Thymus (tissue), 11 donors: ENCODE measurements around the gene PCDH9. TPM values are rescaled to one million over a fixed set of nuclear protein-coding genes. Genes with fewer than 3 reads are reported as not detected.

Experiments
- DNase-seq, 9 donors: peaks; one replicate each; pipeline ENCODE4 v3.0.0-alpha.2; 2013; ENCODE audit warnings: low spot score in 9 of 9, low read depth in 6 of 9, missing footprints in 1 of 9
- H3K27ac ChIP-seq, 2 donors: one replicate each; pipeline ENCODE4 v1.5.1; 2013; ENCODE audit warnings: control low read depth in 1 of 2, low read depth in 1 of 2, low read length in 1 of 2, mild to moderate bottlenecking in 1 of 2, moderate library complexity in 1 of 2
- H3K27me3 ChIP-seq, 2 donors: one replicate each; pipeline ENCODE4 v1.5.1; 2013; ENCODE audit warnings: low read length in 1 of 2; ENCODE audit not compliant: control insufficient read depth in 2 of 2, insufficient read depth in 1 of 2
- H3K36me3 ChIP-seq, 2 donors: one replicate each; pipeline ENCODE4 v1.5.1; 2013; ENCODE audit warnings: low read length in 1 of 2, mild to moderate bottlenecking in 1 of 2, moderate library complexity in 1 of 2; ENCODE audit not compliant: control insufficient read depth in 2 of 2, insufficient read depth in 2 of 2
- H3K4me1 ChIP-seq, 2 donors: one replicate each; pipeline ENCODE4 v1.5.1; 2013; ENCODE audit warnings: low read length in 2 of 2; ENCODE audit not compliant: control insufficient read depth in 2 of 2, insufficient read depth in 2 of 2
- H3K4me3 ChIP-seq, 2 donors: one replicate each; pipeline ENCODE4 v1.5.1; 2013; ENCODE audit warnings: low read length in 2 of 2, control low read depth in 1 of 2, mild to moderate bottlenecking in 1 of 2
- H3K9me3 ChIP-seq, 2 donors: one replicate each; pipeline ENCODE4 v1.5.1; 2013; ENCODE audit warnings: low read length in 1 of 2, mild to moderate bottlenecking in 1 of 2; ENCODE audit not compliant: control insufficient read depth in 2 of 2, insufficient read depth in 1 of 2
- WGBS: extraction: QIAGEN DNeasy Blood & Tissue Kit; methylation state at CpG from one replicate; pipeline ENCODE4 v1.1.7; 2013; 5-methylcytosine and 5-hydroxymethylcytosine counted together
- polyA plus RNA-seq: library from polyadenylated mRNA; stranded (reverse); fragments of 200-250 nt; gene quantifications from one replicate; pipeline ENCODE4 v1.2.3, GENCODE V29; 2013
- total RNA-seq: library from RNA; stranded (reverse); fragments of 120-200 nt; gene quantifications from one replicate; pipeline ENCODE4 v1.2.4, GENCODE V29; 2013
- donor health status: healthy.

The PCDH9 gene
- total and polyA plus RNA-seq, 2 donors, result 0.82 to 5.0 TPM

DNA sequence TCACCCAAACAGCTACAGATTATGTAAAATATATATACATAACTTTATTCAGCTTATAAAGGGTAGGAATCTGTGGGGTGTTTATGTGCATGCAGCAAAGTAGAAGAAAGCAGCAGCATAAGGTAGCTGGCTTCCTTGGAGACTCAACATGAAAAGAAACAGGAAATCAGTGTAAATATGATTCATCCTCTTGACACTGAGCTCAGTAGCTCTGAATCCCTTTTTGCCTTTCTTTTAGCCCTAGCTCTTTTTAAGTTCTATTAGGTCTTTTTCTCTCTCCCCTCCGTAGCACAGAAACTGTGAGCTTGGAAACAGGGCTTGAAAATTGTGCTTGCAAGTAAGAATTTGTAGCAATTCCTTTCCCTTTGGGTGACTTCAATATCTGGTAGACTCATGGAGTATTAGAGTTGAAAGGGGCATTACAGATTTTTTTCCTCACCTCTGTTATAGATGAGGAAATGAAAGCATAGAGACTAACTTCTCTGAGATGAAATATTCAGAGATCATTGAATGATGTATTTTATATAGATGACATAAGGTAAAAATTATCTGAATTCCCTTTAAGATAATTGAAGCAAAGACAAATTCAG is 314.4 kb downstream of the PCDH9 start:
- Histone ChIP-seq H3K27ac (peak overlapping the region in 1 of 2 donors; percentile 46), H3K36me3 (no peaks in the 10 kb centered on the region), H3K9me3 (no peaks in the 10 kb centered on the region), H3K27me3 (no peaks in the 10 kb centered on the region), H3K4me3 (no peak overlapping the region), H3K4me1 (peaks cover 2 to 3% of the 10 kb centered on the region in 2 donors)
- DNase-seq, result peak in 7 of 9 donors; percentile 7 to 61 (median 29)
- 41% methylated on average over 1 of the region's 1 CpG for WGBS

DNA sequence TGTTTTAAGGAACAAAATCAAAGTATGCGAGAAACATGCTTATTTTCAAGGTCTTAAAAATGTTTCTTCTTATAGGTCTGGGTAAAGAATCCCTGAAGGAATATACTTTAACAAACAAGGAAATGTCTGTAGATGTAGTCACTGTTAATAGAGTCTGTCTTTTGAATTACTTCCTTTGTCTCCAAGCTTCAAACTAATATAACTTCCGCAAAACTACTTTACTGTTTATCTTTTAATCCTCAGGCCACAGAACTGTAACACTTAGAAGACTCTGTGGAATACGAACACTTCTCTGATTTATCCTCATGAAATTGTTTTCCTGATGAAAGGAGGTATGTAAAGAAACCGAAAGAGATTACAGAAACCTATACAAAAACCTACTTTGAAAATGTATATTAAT is 316.0 kb downstream of the PCDH9 start:
- DNase-seq, result peak in 1 of 9 donors; percentile 1
- 88% methylated on average over 4 of the region's 4 CpGs for WGBS
- Histone ChIP-seq H3K36me3 (no peaks in the 10 kb centered on the region), H3K27ac (no peak overlapping the region), H3K4me3 (no peak overlapping the region), H3K27me3 (no peaks in the 10 kb centered on the region), H3K9me3 (no peaks in the 10 kb centered on the region), H3K4me1 (peaks cover 2 to 3% of the 10 kb centered on the region in 2 donors)

DNA sequence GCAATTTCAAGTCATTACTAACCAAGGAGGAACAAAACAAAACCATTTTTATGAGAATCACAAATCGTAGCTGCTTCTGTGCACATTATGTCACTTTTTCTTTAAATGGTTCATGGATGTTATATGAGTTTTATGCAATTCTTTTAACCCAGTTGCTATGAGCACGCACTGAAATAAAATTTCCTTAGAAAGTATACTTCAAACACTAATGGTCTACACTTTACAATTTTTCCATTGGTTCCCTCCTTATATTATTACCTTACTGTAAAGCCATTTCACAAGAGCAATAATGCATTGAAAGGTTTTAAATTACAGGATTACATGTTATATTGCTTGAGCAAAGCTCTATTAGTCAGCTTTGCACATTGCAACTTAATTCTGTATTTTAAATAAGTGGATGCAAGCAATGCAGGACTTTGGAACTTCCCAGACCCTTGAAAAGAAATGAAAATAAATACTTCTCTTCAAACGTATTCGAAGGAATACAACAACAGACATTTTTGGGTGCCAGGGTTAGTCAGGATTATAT is 318.7 kb downstream of the PCDH9 start:
- Histone ChIP-seq H3K27me3 (no peaks in the 10 kb centered on the region), H3K4me1 (peaks cover 2 to 3% of the 10 kb centered on the region in 2 donors), H3K9me3 (no peaks in the 10 kb centered on the region), H3K4me3 (no peak overlapping the region), H3K27ac (no peak overlapping the region), H3K36me3 (no peaks in the 10 kb centered on the region)
- no peak for DNase-seq
- WGBS, result 98% methylated on average over 4 of the region's 4 CpGs

DNA sequence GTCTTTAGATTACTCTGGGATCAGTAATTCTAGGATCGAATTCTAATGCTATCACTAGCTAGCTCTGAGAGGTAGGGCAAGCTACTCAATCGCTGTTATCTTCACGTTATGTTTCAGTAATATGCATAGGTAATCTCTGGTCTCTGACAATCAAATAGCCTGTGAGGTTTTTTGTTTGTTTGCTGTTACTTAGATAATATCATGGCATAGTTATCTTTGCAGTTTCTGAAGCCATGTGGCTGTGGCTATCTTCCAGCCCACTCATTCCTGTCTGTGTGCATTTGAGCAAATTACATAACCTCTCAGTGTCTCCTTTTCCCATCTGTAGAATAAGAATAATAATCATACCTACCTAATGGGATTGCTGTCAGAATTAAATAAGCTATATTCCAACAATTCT is 330.2 kb downstream of the PCDH9 start:
- Histone ChIP-seq H3K27me3 (no peaks in the 10 kb centered on the region), H3K27ac (no peak overlapping the region), H3K4me1 (no peaks in the 10 kb centered on the region), H3K36me3 (no peaks in the 10 kb centered on the region), H3K9me3 (no peaks in the 10 kb centered on the region), H3K4me3 (no peak overlapping the region)
- DNase-seq, result no peak
- WGBS, result 96% methylated on average over 3 of the region's 3 CpGs

DNA sequence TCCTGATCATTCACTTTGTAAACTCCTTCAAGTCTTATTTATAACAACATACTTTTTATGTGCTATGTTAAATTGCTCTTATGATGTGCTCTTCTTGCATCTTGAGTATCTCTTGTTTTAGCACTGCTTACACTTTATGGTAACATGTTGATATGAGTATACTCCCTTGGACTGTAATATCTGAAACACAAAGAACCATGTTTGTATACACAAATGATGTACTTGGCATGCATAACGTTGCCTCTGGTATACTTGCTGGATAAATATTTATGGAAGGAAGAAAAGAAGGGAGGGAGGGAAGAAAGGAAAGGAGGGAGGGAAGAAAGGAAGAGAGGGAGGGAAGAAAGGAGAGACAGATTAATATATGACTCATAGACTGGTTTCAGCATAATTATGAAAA is 333.2 kb downstream of the PCDH9 start:
- DNase-seq, result no peak
- Histone ChIP-seq H3K27ac (no peak overlapping the region), H3K4me3 (no peak overlapping the region), H3K4me1 (no peaks in the 10 kb centered on the region), H3K9me3 (no peaks in the 10 kb centered on the region), H3K27me3 (no peaks in the 10 kb centered on the region), H3K36me3 (no peaks in the 10 kb centered on the region)
- WGBS, result 90% methylated on average over 1 of the region's 1 CpG

DNA sequence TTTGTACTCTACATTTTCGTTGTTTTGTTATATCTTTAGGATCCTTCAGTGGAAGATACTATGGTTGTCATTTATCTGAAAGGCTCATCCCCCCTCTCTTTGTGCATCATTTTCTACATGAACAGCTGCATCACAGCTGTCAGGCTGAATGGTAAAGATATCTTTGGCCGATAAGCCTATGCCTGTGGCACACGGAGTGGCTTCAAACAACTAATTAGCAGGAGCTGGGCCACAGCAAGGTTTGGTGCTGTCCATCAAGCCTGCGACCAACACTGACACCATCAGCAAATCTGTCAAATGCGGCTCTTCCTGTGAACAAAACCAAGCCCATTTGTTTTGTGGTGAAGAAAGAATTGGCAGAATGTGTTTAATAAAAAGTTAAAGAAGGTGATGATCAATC is 334.4 kb downstream of the PCDH9 start:
- WGBS, result 92% methylated on average over 5 of the region's 5 CpGs
- no peaks in the 10 kb centered on the region for H3K9me3 ChIP-seq
- no peak overlapping the region for H3K27ac ChIP-seq
- H3K27me3 ChIP-seq, result no peaks in the 10 kb centered on the region
- no peak overlapping the region for H3K4me3 ChIP-seq
- no peaks in the 10 kb centered on the region for H3K4me1 ChIP-seq
- DNase-seq, result no peak
- no peaks in the 10 kb centered on the region for H3K36me3 ChIP-seq

DNA sequence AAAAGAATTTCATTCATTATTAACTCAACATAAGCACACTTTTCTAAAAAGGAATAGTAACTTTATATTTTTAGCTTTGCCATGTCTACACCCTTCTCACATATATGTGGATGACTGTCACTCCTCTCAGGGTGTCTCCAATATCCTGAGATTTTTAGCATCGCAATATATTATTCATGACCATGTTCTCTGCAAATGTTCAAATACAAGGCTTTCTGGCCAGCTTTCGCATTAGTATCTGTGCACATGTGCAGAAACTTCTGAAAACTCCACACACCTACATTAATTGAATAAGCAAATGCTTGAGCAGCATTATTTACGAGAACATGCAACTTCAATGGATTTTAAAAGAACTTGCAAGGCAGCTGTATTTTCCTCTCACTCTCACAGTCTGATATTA is 334.8 kb downstream of the PCDH9 start:
- no peaks in the 10 kb centered on the region for H3K36me3 ChIP-seq
- H3K9me3 ChIP-seq, result no peaks in the 10 kb centered on the region
- DNase-seq, result no peak
- no peak overlapping the region for H3K4me3 ChIP-seq
- no peaks in the 10 kb centered on the region for H3K4me1 ChIP-seq
- H3K27me3 ChIP-seq, result no peaks in the 10 kb centered on the region
- 98% methylated on average over 3 of the region's 3 CpGs for WGBS
- H3K27ac ChIP-seq, result no peak overlapping the region

DNA sequence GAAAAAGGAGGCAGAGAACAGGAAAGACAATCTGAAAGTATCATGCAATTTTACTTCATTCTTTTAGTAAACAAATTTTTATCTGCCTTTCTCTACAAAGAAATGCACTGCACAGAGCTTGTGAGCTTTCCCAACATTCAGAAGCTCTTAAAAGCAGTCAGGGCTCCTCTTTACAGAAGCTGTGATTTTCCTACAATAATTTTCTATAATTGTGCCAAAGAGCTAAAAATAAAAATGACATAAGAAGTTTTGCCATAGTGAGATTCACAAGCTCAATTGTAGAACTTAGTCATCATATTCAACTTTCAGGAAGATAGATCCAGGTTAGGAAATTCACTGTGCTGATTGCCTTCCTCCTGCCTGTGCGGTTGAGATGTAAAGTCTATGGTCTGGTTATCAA is 341.4 kb downstream of the PCDH9 start:
- H3K4me3 ChIP-seq, result no peak overlapping the region
- no peaks in the 10 kb centered on the region for H3K9me3 ChIP-seq
- no peaks in the 10 kb centered on the region for H3K4me1 ChIP-seq
- no peak overlapping the region for H3K27ac ChIP-seq
- no peaks in the 10 kb centered on the region for H3K27me3 ChIP-seq
- H3K36me3 ChIP-seq, result no peaks in the 10 kb centered on the region
- WGBS, result 98% methylated on average over 1 of the region's 1 CpG
- no peak for DNase-seq

DNA sequence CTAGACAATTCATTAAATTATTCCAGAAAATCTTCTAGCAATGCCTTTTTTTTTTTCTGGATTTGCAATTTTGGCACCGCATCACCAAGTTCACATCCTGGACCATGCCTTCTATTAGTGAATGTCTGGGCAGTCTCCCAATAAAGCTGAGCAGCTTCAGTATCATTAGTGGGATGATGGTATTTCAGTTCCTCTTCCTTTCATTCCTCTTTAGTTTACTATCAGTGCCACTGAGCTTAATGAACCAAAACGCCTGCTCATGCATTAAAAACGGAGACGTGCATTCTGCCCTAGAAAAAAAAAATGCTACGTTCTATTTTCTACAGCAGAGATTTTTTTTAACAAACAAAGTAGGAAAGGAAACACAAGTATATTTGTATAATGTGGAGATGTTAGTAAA is 343.0 kb downstream of the PCDH9 start:
- Histone ChIP-seq H3K27me3 (no peaks in the 10 kb centered on the region), H3K4me3 (no peak overlapping the region), H3K36me3 (no peaks in the 10 kb centered on the region), H3K27ac (no peak overlapping the region), H3K4me1 (no peaks in the 10 kb centered on the region), H3K9me3 (no peaks in the 10 kb centered on the region)
- 91% methylated on average over 5 of the region's 5 CpGs for WGBS
- no peak for DNase-seq
